Measurements from ENCODE around the gene NKAIN1.
A peak's percentile ranks its signal among the peaks of the same experiment; 100 is the strongest.
"Not testable (repeated sequence)": the region's sequence is repeated elsewhere in the genome, so short reads cannot be mapped to it uniquely, and the experiment has no call there.

The NKAIN1 gene

DNA sequence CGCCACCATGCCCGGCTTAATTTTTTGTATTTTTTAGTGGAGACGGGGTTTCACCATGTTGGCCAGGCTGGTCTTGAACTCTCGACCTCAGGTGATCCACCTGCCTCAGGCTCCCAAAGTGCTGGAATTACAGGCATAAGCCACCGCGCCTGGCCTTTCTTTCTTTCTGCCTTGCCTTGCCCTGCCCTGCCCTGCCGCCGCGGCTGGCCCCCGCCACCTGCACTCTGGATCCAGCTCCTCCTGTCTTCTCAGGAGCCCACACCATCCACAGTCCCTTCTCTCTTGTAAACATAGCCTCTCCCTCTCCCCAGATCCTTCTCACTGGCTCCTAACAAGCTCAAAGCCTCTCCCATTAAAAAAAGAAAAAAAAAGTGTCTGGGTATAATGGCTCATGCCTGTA lies 44.4 kb downstream of the NKAIN1 start:
- DNase-seq (ENCODE audit: low spot score), result not testable (repeated sequence)

DNA sequence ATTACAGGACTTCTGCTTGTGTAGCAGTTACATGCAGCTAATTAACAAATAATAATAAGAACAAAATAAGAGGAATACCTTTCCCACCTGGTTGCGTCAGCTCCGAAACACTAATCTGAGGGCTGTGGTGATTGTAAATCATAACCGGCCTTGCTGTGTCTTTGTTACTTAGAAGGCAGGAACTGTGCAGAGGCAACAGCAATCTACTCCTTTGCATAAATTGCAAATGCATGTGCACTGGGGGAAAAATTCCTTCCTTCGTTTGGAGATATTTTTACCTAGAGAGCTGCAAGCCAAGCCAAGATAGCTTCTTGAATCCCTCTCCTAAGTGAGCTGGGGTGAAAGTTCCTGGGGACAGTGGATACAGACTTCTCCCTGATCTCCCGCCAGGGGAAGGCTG lies 46.0 kb downstream of the NKAIN1 start:
- no peak for DNase-seq (ENCODE audit: low spot score)

DNA sequence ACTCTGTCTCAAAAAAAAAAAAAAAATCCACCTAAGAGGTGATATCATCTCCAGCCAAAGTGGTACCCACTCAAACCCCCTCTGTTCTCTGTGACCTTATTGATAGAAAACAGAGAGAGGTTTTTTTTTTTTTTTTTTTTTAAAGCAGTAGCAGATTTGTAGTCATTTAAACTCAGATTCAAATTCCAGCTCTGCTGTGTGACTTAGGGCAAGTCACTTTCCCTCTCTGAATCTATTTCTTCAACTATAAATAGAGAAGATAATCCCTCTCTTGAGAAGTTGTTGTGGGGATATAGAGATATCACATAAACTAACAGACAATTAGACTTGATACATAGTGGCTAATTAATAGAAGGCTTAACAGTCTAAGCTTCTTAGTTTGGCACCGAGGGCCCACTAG lies 48.4 kb downstream of the NKAIN1 start:
- DNase-seq (ENCODE audit: low spot score), result no peak

DNA sequence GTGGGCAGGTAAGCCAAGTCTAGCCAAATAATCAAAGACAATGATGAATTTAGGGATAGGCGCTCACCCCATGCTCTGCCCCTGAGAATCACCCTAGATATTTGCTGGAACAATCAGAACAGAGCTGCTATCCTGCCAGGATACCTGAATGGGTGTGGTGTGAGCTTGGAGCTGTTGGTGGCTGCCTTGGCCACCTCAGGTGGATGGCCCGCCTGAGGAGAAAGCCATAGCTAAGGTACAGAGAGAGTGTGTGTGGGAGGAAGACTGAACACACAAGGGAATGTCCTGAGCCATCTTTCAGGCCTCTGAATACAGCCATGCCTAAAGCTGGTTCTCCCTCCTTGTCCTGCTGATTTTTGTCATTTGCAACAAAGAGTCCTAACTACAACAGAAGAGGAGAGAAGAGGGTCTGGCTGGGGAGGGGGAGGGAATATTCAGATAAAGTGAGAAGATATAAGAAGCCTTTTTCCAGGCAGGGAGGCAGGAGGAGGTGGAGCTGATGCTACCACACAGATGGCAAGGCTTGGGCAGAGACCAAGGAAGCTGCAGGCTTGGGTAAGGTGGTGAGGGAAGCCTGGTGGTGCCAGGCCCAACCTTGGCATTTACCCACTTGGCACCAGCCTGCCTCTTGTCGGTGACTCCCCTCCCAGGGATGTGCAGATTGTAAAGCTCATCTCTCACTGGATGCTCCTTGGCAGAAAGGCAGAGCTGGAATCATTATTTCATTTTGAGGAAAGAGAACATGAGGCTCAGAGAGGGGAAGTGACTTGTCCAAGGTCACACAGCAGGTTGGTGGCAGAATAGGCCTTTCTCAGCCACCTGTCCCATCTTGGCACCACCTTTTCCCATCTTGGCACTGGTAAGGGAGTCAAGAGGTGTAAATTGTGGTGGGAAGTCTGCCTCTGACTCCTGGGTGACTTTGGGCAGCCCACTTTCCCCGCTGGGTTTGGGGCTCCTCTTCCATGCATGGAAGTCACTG lies 49.7 kb downstream of the NKAIN1 start:
- DNase-seq (ENCODE audit: low spot score), result no peak

DNA sequence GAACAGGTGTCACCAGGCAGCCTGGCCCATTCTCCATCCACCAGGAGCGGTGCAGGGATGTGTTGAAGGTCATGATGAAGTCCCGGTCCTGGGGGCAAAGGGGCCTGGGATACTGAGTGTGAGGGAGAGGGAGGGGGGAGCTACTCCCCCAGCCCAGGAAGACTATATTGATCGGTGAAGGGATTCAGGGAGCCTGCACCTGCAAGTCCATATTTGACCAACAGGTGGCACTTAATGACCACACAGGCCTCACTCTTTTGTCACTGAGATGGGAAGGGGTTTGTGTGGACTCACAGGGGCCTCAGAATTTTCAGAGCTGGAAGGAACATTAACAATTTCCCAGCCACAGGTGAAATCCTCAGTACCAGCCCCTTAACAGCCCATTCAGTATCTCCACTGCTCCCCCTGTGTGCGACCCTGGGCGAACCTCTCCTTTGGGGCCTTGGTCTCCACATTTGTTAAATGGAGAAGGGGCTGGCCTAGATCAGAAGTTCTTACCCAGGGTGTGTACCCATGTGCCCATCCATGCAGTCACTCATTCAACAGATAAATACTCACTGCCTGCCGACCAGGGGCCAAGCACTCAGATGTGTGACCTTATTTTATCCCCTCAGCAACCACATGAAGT lies 55.6 kb downstream of the NKAIN1 start:
- peak; percentile 61 for DNase-seq (ENCODE audit: low spot score)

DNA sequence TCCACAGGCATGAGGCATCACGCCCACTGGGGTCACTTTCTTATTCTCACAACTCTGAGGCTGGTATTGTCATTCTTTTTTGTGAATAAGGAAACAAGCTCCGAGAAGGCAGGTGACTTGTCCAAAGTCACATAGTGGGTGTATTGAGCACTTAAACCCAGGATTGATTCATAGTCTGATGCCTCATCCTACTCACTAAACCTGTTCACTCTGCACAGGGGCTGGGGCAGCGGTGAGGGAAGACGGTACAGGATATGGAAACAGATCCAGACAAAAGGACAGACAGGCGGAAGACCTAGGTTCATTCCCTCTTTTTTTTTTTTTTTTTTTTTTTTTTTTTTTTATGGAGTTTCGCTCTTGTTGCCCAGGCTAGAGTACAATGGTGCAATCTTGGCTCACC lies 56.6 kb downstream of the NKAIN1 start:
- DNase-seq (ENCODE audit: low spot score), result no peak

DNA sequence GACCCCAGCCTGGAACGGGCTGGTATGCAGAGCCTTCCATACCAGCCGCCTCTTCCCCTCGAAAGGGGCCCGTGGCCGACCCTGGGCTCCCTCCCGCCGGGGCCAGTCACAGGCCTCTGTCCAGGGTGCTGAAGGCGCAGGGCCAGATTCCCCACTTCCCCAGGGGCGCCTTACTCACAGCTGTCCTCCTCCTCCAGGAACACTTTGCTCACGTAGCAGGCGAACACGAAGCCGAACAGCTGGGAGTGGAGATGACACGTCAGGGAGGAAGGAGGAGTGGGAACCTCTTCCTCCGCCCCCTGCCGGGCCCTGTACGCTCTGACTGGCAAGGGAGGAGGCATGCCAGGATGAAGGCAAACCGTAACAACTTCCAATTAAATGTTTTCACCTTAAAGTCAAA lies 57.3 kb downstream of the NKAIN1 start:
- DNase-seq (ENCODE audit: low spot score), result peak; percentile 83

DNA sequence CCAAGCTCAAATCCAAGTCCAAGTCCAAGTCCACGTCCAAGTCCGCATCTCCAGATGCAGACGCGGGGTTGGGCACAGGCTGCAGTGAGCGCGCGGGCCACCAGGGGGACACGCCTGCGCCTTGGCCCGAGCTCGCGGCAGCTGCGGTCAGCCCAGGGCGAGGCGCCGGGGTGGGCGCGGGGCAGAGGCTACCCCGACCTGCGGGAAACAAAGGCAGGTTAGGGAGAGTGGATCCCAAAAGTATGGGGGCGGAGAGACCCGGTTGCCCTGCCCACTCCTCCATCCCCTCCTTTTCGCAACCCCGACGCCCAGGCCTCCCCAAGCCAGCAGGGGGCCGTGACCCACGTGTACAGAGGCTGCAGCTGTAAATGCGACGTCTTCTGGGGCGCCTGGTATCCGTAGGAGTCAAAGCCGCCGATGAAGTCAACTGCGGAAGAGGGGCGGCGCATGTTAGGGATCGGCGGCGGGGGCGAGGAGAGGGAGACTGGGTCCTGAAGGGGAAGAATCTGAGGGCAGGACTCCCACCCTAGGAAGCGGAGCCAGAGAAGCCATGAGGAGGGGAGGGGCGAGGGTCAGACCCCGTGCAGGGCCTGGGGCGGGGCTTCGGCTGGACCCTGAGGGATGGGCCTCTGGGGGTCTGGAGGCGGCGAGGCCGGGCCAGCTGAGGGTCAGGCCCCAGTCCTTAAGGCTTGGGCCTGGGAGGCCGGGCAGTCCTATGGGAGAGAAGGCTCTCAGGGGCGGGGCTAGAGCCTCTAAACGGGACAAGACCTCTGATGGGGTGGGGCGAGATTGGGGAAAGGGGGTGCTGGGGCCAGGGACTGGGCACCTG lies 58.0 kb downstream of the NKAIN1 start:
- DNase-seq (ENCODE audit: low spot score), result peak; percentile 83

DNA sequence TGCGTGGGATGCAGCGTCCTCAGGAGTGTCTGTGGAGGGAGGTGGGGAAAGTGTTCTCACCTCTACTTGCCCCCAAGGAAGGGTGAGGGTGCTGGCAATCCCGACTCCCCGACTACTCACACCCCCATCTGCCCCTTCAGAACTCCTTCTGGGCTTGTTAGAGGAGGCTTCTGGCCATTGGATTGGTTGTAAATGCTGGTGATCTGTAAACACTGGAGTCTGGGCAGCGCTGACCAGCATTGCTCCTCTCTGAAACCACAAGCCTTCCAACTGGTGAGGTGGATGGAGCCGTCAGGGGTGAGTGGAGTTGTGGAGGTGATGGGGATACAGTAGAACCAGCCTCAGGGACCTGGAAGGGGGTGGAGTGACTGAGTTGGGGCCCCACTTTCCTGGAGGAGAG lies 59.3 kb downstream of the NKAIN1 start:
- DNase-seq (ENCODE audit: low spot score), result no peak

DNA sequence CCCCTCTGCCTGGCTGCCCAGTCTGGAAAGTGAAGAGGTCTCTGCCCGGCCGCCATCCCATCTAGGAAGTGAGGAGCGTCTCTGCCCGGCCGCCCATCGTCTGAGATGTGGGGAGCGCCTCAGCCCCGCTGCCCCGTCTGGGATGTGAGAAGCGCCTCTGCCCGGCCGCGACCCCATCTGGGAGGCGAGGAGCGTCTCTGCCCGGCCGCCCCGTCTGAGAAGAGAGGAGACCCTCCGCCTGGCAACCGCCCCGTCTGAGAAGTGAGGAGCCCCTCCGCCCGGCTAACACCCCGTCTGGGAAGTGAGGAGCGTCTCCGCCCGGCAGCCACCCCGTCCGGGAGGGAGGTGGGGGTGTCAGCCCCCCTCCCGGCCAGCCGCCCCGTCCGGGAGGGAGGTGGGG lies 63.4 kb downstream of the NKAIN1 start:
- not testable (repeated sequence) for DNase-seq (ENCODE audit: low spot score)

DNA sequence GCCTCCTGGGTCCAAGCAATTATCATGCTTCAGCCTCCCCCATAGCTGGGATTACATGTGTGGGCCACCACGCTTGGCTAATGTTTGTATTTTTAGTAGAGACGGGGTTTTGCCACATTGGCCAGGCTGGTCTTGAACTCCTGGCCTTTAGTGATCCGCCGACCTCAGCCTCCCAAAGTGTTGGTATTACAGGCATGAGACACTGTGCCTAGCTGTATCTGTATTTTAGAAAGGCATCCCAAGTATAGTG lies 69.3 kb downstream of the NKAIN1 start:
- DNase-seq (ENCODE audit: low spot score), result no peak

DNA sequence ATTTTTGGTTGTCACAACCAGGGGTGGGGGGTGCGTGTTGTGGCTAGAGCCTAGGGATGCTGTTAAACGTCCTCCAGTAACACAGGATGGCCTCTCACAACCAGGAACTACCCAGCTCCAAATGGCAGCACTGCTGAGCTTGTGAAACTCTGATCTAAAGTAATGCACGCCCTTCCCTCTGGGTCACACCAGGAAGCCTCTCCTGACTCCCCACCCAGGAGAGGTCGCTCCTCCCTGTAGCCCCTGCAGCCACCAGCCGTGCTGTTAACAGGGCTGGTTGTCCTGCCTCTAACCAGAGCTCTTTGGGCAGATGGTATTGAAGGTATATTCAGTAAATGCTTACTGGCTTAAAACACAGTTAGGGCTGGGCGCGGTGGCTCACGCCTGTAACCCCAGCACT lies 73.2 kb downstream of the NKAIN1 start:
- DNase-seq (ENCODE audit: low spot score), result no peak

DNA sequence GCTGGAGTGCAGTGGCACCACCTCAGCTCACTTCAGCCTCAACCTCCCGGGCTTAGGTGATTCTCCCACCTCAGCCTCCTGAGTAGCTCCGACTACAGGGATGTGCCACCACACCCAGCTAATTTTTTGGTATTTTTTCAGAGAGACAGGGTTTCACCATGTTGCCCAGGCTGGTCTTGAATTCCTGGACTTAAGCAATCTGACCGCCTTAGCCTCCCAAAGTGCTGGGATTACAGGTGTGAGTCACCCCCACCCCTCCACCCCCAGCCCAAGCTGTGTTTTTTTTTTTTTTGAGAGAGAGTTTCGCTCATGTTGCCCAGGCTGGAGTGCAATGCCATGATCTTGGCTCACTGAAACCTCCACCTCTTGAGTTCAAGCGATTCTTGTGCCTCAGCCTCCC lies 75.4 kb downstream of the NKAIN1 start:
- no peak for DNase-seq (ENCODE audit: low spot score)

DNA sequence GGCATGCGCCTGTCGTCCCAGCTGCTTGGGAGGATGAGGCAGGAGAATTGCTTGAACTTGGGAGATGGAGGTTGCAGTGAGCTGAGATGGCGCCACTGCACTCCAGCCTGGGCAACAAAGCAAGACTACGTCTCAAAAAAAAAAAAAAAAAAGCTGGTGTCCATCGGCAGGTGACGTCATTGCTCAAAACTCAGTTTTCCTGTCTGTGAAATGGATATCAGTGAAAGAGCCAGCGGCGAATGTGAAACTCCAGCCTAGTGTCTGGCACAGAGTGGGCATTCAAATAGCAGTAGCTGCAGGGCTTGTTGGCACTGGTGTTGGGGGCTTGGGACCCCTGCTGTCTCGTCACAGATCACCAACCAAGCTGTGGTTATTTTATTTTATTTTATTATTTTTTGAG lies 75.8 kb downstream of the NKAIN1 start:
- no peak for DNase-seq (ENCODE audit: low spot score)

DNA sequence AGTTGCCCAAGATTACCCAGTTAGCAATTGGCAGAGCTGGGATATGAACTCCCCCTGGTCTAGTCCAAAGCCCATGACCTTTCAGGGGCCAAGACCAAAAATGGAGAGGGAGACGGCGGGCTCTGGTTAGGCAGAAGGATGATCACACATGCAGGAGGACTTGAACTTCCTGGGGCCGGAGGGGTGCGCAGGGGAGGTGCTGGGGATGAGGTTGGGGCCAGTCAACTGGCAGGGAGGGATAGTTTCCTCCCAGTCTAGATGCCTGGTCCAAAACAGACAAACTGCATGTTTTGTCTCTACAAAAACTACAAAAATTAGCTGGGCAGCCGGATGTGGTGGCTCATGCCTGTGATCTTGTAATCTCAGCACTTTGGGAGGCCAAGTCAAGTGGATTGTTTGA lies 78.1 kb downstream of the NKAIN1 start:
- DNase-seq (ENCODE audit: low spot score), result no peak

DNA sequence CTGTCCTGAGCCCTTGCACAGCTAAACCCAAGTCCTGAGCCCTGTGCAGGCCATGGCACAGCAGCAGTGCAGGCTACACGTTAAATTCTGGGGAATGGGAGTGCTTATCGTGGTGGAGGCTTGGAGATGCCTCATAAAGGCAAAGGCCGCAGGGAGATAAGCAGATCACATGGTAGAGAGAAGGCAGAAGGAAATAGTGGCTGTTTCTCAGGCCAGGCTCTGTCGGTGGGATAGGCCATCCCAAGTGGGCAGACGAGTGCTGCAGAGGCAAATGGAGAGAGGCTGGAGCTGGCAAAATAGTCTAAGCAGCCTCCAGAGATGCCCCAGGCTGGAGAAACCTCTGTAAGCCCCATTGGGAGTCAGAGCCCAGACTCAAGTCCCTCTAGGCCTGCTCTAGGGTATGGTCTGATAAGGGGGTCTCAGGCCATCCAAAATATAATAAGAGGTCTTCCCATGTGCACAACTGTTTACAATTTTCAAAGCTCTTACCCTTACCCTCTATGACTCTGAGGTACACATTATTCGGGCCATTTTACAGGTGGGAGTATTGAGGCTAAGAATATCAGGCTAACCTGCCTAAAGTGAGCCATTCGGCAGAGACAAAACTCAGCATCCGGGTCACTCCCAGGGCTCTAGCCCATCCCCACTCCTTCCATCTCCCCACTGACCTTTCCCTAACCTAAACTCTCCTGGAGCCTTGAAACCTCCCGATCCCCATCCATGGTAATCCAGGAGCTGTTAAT lies 79.6 kb downstream of the NKAIN1 start:
- DNase-seq (ENCODE audit: low spot score), result no peak

DNA sequence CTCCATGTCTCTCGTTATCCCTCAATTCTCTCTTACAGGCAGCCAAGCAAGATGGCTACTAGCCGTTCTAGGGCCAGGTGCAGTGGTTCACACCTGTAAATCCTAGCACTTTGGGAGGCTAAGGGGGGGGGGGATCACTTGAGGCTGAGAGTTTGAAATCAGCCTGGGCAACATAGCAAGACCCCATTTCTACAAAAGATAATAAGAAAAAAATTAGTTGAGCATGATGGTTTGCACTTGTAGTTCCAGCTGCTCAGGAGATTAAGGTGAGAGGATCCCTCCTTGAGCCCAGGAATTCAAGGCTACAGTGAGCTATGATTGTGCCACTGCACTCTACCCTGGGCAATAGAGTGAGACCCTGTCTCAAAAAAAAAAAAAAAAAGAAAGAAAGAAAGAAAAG lies 80.4 kb downstream of the NKAIN1 start:
- no peak for DNase-seq (ENCODE audit: low spot score)

DNA sequence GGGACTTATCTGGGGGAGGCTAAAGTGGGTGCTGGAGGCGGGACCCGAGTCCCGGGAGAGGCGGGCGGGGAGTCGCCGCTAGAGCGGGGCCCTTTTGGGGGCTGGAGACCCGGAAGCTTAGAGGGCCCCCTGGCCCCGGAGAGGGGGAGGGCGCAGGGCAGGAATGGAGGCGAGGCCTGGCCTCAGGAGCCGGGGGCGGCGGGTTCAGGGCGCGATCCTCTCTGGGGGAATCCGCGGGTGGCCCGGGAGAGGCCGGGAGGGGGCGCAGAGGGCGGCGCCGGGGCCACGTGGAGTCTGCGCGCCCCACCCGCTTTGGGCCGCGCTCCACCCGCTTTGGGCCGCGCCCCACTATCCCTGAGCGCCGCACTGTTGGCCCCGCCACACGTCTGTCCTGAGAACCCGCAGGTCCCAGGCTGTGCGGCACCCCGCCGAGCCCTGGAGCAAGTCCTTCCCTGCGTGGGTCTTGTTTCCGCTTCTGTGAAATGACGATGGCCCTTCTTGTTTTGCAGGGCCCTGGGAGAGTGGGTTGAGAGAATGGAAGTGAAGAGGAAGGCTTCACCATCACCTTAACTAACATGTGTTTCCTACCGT lies 84.4 kb downstream of the NKAIN1 start:
- peak; percentile 70 for DNase-seq (ENCODE audit: low spot score)

DNA sequence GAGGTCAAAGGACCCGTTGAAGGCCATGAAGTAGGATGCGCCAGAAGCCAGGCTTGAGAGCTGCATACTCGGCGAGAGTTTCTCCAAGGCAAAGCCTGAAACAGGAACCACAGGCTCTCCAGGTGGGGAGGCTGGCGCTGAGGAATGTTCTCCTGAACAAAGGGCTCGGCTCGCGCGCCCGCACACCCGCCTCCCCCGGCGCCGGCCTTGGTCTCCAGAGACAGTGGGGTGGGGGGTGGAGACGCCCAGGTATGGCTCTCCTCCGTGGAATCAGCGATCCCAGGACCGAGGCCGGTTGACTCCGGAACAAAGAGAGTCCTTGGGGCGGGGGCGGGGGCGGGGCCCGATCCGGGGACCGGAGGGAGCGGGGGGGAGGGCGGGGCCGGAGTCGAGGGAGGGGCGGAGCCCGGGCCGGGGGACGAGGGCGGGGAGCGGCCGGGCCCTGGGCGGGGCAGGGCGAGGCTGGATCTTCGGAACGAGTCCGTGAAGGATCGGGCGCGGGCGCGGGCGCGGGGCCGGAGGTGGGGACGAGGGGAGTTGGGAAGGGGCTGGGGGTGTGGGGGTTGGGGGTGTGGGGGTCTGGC lies 85.0 kb downstream of the NKAIN1 start:
- DNase-seq (ENCODE audit: low spot score), result peak; percentile 80

DNA sequence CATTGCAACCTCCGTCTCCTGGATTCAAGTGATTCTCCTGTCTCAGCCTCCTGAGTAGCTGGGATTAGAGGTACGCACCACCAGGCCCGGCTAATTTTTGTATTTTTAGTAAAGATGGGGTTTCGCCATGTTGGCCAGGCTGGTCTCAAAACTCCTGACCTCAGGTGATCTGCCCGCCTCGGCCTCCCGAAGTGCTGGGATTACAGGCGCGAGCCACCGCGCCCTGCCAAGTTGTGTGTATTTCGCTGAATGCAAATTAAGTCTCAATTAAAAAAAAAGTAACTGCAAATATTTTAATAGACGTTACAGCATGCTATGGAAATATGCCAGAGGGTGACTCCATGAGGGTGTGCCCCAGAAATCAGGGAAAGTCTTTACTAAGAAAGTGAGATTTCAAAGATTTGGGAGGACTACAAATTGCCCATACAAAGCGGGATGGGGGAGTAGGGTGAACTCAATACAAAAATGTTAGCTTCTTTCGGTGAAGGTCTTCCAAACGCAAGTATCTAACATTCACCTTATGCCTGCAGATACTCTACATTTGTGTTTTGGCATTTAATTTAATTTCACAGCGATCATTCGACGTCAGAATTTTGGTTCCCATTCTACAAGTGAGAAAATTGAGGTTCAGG lies 85.6 kb downstream of the NKAIN1 start:
- DNase-seq (ENCODE audit: low spot score), result no peak

DNA sequence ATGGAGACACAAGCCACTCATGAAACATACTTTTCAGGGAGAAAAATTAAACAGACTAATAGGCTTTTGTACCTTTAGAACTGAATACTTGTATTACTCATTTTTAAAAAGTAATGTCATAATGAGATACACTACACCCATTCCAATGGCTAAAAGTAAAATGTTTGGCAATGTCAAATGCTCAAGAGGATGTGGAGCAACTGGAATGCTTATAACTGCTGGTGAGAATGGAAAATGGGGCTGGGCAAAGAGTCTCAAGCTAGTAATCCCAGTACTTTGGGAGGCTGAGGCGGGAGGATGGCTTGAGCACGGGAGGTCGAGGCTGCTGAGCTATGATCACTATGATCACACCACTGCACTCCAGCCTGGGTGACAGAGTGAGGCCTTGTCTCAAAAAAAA lies 86.3 kb downstream of the NKAIN1 start:
- no peak for DNase-seq (ENCODE audit: low spot score)
